ENCODE data around the gene SCD. TPM values are rescaled to one million over a fixed set of nuclear protein-coding genes. Genes with fewer than 3 reads are reported as not detected.

The SCD gene
- total and polyA plus RNA-seq, 2 of the 13 experiments (the other 11 are each of a cell fraction or from before 2014, with no cell fraction given) = 492 to 512 TPM

DNA sequence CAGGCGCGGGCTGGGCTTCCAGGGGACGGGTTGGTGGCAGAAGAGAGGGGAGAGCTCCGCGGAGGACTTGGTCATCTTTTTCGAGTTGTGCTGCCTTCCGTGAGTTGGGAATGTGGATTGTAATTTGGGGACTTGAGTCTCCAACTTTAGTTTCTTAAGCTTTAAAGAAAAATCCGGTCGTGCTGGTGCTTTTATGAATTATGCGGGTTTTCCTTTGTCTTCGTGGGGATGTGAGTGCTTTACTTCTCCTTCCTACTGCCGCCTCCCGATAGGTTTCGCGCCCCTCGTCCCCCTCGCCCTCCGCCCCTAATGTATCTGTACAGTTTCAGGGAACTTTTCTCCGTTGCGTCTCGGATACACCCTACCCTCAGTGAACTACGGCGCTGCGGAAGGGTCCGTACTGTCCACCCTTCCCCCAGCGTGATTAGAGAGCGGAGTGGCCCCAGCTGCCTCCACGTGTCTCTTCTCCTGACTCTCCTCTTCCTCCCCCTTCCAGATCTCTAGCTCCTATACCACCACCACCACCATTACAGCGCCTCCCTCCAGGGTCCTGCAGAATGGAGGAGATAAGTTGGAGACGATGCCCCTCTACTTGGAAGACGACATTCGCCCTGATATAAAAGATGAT is 649 bp downstream of the SCD start (continued):
- TF ChIP-seq, protein P1, sequence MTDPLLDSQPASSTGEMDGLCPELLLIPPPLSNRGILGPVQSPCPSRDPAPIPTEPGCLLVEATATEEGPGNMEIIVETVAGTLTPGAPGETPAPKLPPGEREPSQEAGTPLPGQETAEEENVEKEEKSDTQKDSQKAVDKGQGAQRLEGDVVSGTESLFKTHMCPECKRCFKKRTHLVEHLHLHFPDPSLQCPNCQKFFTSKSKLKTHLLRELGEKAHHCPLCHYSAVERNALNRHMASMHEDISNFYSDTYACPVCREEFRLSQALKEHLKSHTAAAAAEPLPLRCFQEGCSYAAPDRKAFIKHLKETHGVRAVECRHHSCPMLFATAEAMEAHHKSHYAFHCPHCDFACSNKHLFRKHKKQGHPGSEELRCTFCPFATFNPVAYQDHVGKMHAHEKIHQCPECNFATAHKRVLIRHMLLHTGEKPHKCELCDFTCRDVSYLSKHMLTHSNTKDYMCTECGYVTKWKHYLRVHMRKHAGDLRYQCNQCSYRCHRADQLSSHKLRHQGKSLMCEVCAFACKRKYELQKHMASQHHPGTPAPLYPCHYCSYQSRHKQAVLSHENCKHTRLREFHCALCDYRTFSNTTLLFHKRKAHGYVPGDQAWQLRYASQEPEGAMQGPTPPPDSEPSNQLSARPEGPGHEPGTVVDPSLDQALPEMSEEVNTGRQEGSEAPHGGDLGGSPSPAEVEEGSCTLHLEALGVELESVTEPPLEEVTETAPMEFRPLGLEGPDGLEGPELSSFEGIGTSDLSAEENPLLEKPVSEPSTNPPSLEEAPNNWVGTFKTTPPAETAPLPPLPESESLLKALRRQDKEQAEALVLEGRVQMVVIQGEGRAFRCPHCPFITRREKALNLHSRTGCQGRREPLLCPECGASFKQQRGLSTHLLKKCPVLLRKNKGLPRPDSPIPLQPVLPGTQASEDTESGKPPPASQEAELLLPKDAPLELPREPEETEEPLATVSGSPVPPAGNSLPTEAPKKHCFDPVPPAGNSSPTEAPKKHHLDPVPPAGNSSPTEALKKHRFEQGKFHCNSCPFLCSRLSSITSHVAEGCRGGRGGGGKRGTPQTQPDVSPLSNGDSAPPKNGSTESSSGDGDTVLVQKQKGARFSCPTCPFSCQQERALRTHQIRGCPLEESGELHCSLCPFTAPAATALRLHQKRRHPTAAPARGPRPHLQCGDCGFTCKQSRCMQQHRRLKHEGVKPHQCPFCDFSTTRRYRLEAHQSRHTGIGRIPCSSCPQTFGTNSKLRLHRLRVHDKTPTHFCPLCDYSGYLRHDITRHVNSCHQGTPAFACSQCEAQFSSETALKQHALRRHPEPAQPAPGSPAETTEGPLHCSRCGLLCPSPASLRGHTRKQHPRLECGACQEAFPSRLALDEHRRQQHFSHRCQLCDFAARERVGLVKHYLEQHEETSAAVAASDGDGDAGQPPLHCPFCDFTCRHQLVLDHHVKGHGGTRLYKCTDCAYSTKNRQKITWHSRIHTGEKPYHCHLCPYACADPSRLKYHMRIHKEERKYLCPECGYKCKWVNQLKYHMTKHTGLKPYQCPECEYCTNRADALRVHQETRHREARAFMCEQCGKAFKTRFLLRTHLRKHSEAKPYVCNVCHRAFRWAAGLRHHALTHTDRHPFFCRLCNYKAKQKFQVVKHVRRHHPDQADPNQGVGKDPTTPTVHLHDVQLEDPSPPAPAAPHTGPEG (CRISPR knock-in tag; IDR thresholded peaks at IDR 0.05) = peak; percentile 6; the same call in 1 of the 2 replicates

DNA sequence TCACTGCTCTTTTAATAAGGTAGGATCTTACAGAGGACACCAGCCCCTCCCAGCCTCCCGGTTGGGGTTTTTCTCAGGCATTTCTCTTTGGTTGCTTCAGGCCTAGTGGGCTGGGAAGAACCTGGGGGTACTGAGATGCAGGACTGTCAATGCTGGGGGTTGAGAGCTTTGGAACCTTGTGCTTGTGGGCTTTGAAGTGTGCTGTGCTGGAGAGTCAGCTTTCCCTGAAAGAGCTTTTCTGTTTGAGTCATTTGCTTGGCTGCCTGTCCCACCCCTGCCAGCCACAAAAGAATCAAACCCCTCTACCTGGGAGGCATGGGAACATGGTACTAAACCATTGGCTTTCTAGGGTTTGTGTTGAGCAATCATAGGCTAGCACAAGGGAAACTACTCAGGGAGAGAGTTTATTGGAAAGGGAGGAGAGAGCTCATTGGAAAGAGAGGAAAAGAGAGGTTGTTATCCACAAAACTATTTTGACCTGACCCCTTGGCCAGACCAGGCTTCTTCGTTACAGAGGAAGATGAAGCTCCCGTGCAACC is 1.4 kb downstream of the SCD start:
- peak overlapping the region; percentile 83 for H3K4me2 ChIP-seq (ENCODE audit: low read depth, low read length)
- H4K20me1 ChIP-seq (ENCODE audit: insufficient read depth, low read length) = peaks cover 54% of the 10 kb centered on the region
- peaks cover 66% of the 10 kb centered on the region for H3K4me1 ChIP-seq (ENCODE audit: insufficient read depth, low read length)
- no peaks in the 10 kb centered on the region; a peak in 1 of 5 replicates for H3K27me3 ChIP-seq (ENCODE audit: control insufficient read depth in 1 of 2, insufficient read depth in 2 of 2, low read length in 2 of 2)
- no peak for DNase-seq (ENCODE audit: low spot score)
- peaks cover 71% of the 10 kb centered on the region for H3K79me2 ChIP-seq (ENCODE audit: insufficient read depth, low read length)
- BruUV-seq (replicated peaks) = no TSS peak
- ChIA-PET CTCF (ENCODE audit: low intra/inter-chr PET ratio, low total read pairs) (interaction anchor here (1.4 kb wide), 1 partner anchor 85 kb away, joined by 5 read pairs; no protein-coding TSS in a partner anchor), POLR2A (interaction anchor here (1.0 to 12.6 kb wide), 7 partner anchors 8 to 44 kb away, joined by 4 to 287 read pairs (median 7); no protein-coding TSS in a partner anchor)
- peak overlapping the region; percentile 81 for H3K27ac ChIP-seq (ENCODE audit: extremely low read length, insufficient read depth, low read length)
- FAIRE-seq = no peak
- 16% methylated on average over 3 of the region's 3 CpGs for WGBS (ENCODE audit: low lambda C conversion rate)
- no peak for ATAC-seq
- peak overlapping the region; percentile 95 to 99 (median 95) for H3K4me3 ChIP-seq (replicated peaks in 1 of 3; ENCODE audit: insufficient read depth in 1 of 3, low read depth in 2 of 3, low read length in 3 of 3)
- H3K9ac ChIP-seq (ENCODE audit: insufficient read depth, low read depth, low read length) = peak overlapping the region; percentile 89
- no peak overlapping the region for H2AFZ ChIP-seq (ENCODE audit: low read length)
- intact Hi-C loops (cut with micrococcal nuclease; ENCODE audit: unreplicated experiment) (no loop called here), in situ Hi-C loops (cut with HindIII; ENCODE audit: extremely low pct_ligation_motif_present, low pct_unique_long_range_greater_than_20kb) (loop anchor here (25.0 kb wide), 1 partner anchor 539 kb away; no protein-coding TSS in a partner anchor)
- H3K36me3 ChIP-seq (replicated peaks in 1 of 2; ENCODE audit: control insufficient read depth in 1 of 2, insufficient read depth in 2 of 2, low read length in 2 of 2) = peaks cover 20 to 53% of the 10 kb centered on the region in 2 experiments
- H3K9me3 ChIP-seq (ENCODE audit: low read length) = no peaks in the 10 kb centered on the region
- 0 out of 2 replicates have a peak, but pooled peaks have one; percentile 41 for TF ChIP-seq MEF2D (CRISPR knock-in tag; IDR thresholded peaks at IDR 0.05)
- TF ChIP-seq, protein P2, sequence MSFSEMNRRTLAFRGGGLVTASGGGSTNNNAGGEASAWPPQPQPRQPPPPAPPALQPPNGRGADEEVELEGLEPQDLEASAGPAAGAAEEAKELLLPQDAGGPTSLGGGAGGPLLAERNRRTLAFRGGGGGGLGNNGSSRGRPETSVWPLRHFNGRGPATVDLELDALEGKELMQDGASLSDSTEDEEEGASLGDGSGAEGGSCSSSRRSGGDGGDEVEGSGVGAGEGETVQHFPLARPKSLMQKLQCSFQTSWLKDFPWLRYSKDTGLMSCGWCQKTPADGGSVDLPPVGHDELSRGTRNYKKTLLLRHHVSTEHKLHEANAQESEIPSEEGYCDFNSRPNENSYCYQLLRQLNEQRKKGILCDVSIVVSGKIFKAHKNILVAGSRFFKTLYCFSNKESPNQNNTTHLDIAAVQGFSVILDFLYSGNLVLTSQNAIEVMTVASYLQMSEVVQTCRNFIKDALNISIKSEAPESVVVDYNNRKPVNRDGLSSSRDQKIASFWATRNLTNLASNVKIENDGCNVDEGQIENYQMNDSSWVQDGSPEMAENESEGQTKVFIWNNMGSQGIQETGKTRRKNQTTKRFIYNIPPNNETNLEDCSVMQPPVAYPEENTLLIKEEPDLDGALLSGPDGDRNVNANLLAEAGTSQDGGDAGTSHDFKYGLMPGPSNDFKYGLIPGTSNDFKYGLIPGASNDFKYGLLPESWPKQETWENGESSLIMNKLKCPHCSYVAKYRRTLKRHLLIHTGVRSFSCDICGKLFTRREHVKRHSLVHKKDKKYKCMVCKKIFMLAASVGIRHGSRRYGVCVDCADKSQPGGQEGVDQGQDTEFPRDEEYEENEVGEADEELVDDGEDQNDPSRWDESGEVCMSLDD (CRISPR knock-in tag; IDR thresholded peaks at IDR 0.05; ENCODE audit: borderline replicate concordance) = no peak
- TF ChIP-seq GPN1 (CRISPR knock-in tag; IDR thresholded peaks at IDR 0.05; ENCODE audit: borderline replicate concordance) = no peak
- TF ChIP-seq, protein P3, sequence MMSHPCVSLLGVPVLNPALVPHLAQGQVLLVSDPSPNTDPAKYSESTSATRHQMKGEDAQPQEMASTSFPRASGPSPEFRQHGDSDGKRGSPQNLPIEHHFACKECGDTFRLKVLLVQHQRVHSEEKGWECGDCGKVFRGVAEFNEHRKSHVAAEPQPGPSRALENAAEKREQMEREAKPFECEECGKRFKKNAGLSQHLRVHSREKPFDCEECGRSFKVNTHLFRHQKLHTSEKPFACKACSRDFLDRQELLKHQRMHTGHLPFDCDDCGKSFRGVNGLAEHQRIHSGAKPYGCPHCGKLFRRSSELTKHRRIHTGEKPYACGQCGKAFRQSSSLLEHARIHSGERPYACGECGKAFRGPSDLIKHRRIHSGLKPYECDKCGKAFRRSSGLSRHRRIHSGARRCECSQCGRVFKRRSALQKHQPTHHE (CRISPR knock-in tag; IDR thresholded peaks at IDR 0.05; ENCODE audit: borderline replicate concordance) = no peak
- TF ChIP-seq ZFY (CRISPR knock-in tag; IDR thresholded peaks at IDR 0.05) = 0 out of 2 replicates have a peak, but pooled peaks have one; percentile 18
- TF ChIP-seq ERF (CRISPR knock-in tag; IDR thresholded peaks at IDR 0.05) = peak; percentile 7; the same call in 1 of the 2 replicates
- 0 out of 2 replicates have a peak, but pooled peaks have one; percentile 0 for TF ChIP-seq SAP130 (CRISPR knock-in tag; IDR thresholded peaks at IDR 0.05; ENCODE audit: low read depth)
- TF ChIP-seq POLR2A (IDR thresholded peaks at IDR 0.05; ENCODE audit: insufficient read depth in 1 of 2, low read depth in 2 of 2, low read length in 2 of 2) = 0 out of 4 replicates have a peak, but pooled peaks have one; percentile 8 to 15
- no peak for TF ChIP-seq SUZ12 (IDR thresholded peaks at IDR 0.05; ENCODE audit: low read depth, low read length)
- no peak for TF ChIP-seq ZNF549 (CRISPR knock-in tag; IDR thresholded peaks at IDR 0.05)
- TF ChIP-seq CEBPB (IDR thresholded peaks at IDR 0.05; ENCODE audit: borderline replicate concordance, low read depth, low read length) = peak; percentile 50; the same call in 1 of the 2 replicates
